H9 (cell line): Measurements from ENCODE around the gene KRT86. TPM values are rescaled to one million over a fixed set of nuclear protein-coding genes. Genes with fewer than 3 reads are reported as not detected.

Experiments used
- DNase-seq: peaks from one replicate; pipeline ENCODE4 v3.0.0-alpha.2; 2017
- H2AFZ ChIP-seq: one replicate; pipeline ENCODE4 v1.6.1; 2013; ENCODE audit warnings: mild to moderate bottlenecking, low read length, control low read depth, moderate library complexity
- H2AK5ac ChIP-seq: 2 replicates; pipeline ENCODE4 v1.6.1; 2013; ENCODE audit warnings: low read length, control low read depth, mixed read lengths; ENCODE audit not compliant: insufficient read length
- H2BK120ac ChIP-seq: one replicate; pipeline ENCODE4 v1.6.1; 2013; ENCODE audit warnings: low read depth, mild to moderate bottlenecking, low read length, control low read depth, inconsistent platforms; ENCODE audit not compliant: poor library complexity, severe bottlenecking
- H2BK12ac ChIP-seq: 2 replicates; pipeline ENCODE4 v1.6.1; 2013; ENCODE audit warnings: low read length, control low read depth, mixed read lengths, low read depth; ENCODE audit not compliant: insufficient read length
- H2BK15ac ChIP-seq: 2 replicates; pipeline ENCODE4 v1.6.1; 2013; ENCODE audit warnings: low read depth, low read length, control low read depth
- H2BK20ac ChIP-seq: one replicate; pipeline ENCODE4 v1.6.1; 2013; ENCODE audit warnings: low read depth, mild to moderate bottlenecking, low read length, control low read depth, inconsistent platforms; ENCODE audit not compliant: poor library complexity, severe bottlenecking
- H2BK5ac ChIP-seq: 2 replicates; pipeline ENCODE4 v1.6.1; 2013; ENCODE audit warnings: low read length, control low read depth, mixed read lengths; ENCODE audit not compliant: insufficient read length
- H3K14ac ChIP-seq: 2 replicates; pipeline ENCODE4 v1.6.1; 2013; ENCODE audit warnings: low read length, control low read depth; ENCODE audit not compliant: insufficient read depth
- H3K18ac ChIP-seq: 2 replicates; pipeline ENCODE4 v1.6.1; 2013; ENCODE audit warnings: low read depth, mild to moderate bottlenecking, mixed read lengths, low read length, control low read depth; ENCODE audit not compliant: insufficient read length
- H3K23ac ChIP-seq: 2 replicates; pipeline ENCODE4 v1.6.1; 2013; ENCODE audit warnings: low read length, control low read depth, mixed read lengths, low read depth; ENCODE audit not compliant: insufficient read length
- H3K23me2 ChIP-seq: 2 replicates; pipeline ENCODE4 v1.6.1; 2013; ENCODE audit warnings: low read depth, mild to moderate bottlenecking, mixed read lengths, low read length, control low read depth; ENCODE audit not compliant: insufficient read length, poor library complexity, severe bottlenecking
- H3K27ac ChIP-seq: 2 replicates; pipeline ENCODE4 v1.5.1; 2013; ENCODE audit warnings: low read length, control low read depth, mixed read lengths, low read depth; ENCODE audit not compliant: insufficient read length
- H3K27me3 ChIP-seq: 2 replicates; pipeline ENCODE4 v1.6.1; 2013; ENCODE audit warnings: low read length, control low read depth, inconsistent platforms; ENCODE audit not compliant: insufficient read depth
- H3K4ac ChIP-seq: 2 replicates; pipeline ENCODE4 v1.6.1; 2013; ENCODE audit warnings: low read depth, mild to moderate bottlenecking, control low read depth, inconsistent platforms, low read length, moderate library complexity
- H3K4me1 ChIP-seq: 2 replicates; pipeline ENCODE4 v1.6.1; 2013; ENCODE audit warnings: low read length, control low read depth, inconsistent platforms; ENCODE audit not compliant: insufficient read depth
- H3K4me2 ChIP-seq: 2 replicates; pipeline ENCODE4 v1.6.1; 2013; ENCODE audit warnings: low read length, control low read depth, mixed read lengths; ENCODE audit not compliant: insufficient read length, insufficient read depth
- H3K56ac ChIP-seq: 2 replicates; pipeline ENCODE4 v1.6.1; 2013; ENCODE audit warnings: low read depth, mild to moderate bottlenecking, mixed read lengths, low read length, control low read depth; ENCODE audit not compliant: insufficient read length
- H3K79me1 ChIP-seq: 2 replicates; pipeline ENCODE4 v1.6.1; 2013; ENCODE audit warnings: low read depth, mild to moderate bottlenecking, moderate library complexity, low read length, control low read depth, inconsistent platforms; ENCODE audit not compliant: insufficient read depth, poor library complexity, severe bottlenecking
- H3K79me2 ChIP-seq: 2 replicates; pipeline ENCODE4 v1.6.1; 2013; ENCODE audit warnings: low read length, control low read depth, inconsistent platforms; ENCODE audit not compliant: insufficient read depth
- H3K9ac ChIP-seq: 2 replicates; pipeline ENCODE4 v1.6.1; 2013; ENCODE audit warnings: low read length, control low read depth, mixed read lengths; ENCODE audit not compliant: insufficient read length; ENCODE audit errors: extremely low read depth
- H3K9me3 ChIP-seq: one replicate; pipeline ENCODE4 v1.6.1; 2013; ENCODE audit warnings: low read depth, low read length, inconsistent platforms; ENCODE audit not compliant: control insufficient read depth
- H3T11ph ChIP-seq: one replicate; pipeline ENCODE4 v1.6.1; 2013; ENCODE audit warnings: mild to moderate bottlenecking, low read length, control low read depth, inconsistent platforms
- H4K20me1 ChIP-seq: one replicate; pipeline ENCODE4 v1.6.1; 2013; ENCODE audit not compliant: control insufficient read depth, insufficient read length, insufficient read depth
- H4K5ac ChIP-seq: 2 replicates; pipeline ENCODE4 v1.6.1; 2013; ENCODE audit warnings: low read depth, mild to moderate bottlenecking, mixed read lengths, low read length, control low read depth; ENCODE audit not compliant: insufficient read length
- H4K8ac ChIP-seq: replicated peaks from 2 replicates; pipeline ENCODE4 v1.6.1; 2013; ENCODE audit warnings: low read length, control low read depth, mixed read lengths, low read depth; ENCODE audit not compliant: insufficient read length
- H4K91ac ChIP-seq: 2 replicates; pipeline ENCODE4 v1.6.1; 2013; ENCODE audit warnings: low read depth, mild to moderate bottlenecking, moderate library complexity, mixed read lengths, low read length, control low read depth; ENCODE audit not compliant: insufficient read length
- H3K27ac Mint-ChIP-seq, 3 experiments: 2 replicates in 2 of 3; 3 replicates in 1 of 3; pipeline ENCODE4 v1.8.0; 2020 to 2021; ENCODE audit warnings: mixed read lengths in 3 of 3, mild to moderate bottlenecking in 1 of 3, moderate library complexity in 1 of 3
- H3K27me3 Mint-ChIP-seq: 2 replicates; pipeline ENCODE4 v1.8.0; 2021; ENCODE audit warnings: low read depth, mild to moderate bottlenecking, moderate library complexity, mixed read lengths
- H3K36me3 Mint-ChIP-seq, 3 experiments: 2 replicates in 2 of 3; 3 replicates in 1 of 3; pipeline ENCODE4 v1.8.0; 2020 to 2021; ENCODE audit warnings: low read depth in 3 of 3, mixed read lengths in 3 of 3; ENCODE audit not compliant: insufficient read depth in 1 of 3
- H3K4me1 Mint-ChIP-seq, 2 experiments: 2 replicates each; pipeline ENCODE4 v1.8.0; 2020; ENCODE audit warnings: mixed read lengths in 2 of 2
- H3K4me3 Mint-ChIP-seq, 2 experiments: 2 replicates in 1 of 2; 3 replicates in 1 of 2; pipeline ENCODE4 v1.8.0; 2020 to 2021; ENCODE audit warnings: mild to moderate bottlenecking in 2 of 2, mixed read lengths in 2 of 2, moderate library complexity in 1 of 2
- H3K9me3 Mint-ChIP-seq, 2 experiments: 2 replicates in 1 of 2; 3 replicates in 1 of 2; pipeline ENCODE4 v1.8.0; 2020; ENCODE audit warnings: mild to moderate bottlenecking in 2 of 2, mixed read lengths in 2 of 2, moderate library complexity in 1 of 2
- CTCF ChIP-seq: fragments of 200-600 bp; sonication (generic); conservative IDR thresholded peaks from 3 replicates; pipeline ENCODE4 v1.8.0; 2021; ENCODE audit warnings: antibody characterized with exemption, mild to moderate bottlenecking
- WGBS: extraction: QIAGEN DNeasy Blood & Tissue Kit; methylation state at CpG from one replicate; pipeline ENCODE4 v1.1.7; 2013; ENCODE audit warnings: missing lambda C conversion rate, low lambda C conversion rate, mixed read lengths; ENCODE audit not compliant: insufficient read length; ENCODE audit errors: extremely low coverage; 5-methylcytosine and 5-hydroxymethylcytosine counted together
- total RNA-seq: library from RNA; stranded (reverse); gene quantifications from 2 replicates; pipeline ENCODE4 v1.2.1, GENCODE V29; 2021

KRT86 gene
- total RNA-seq, 1 experiment from 2014 or later: not detected

- H3K27me3 Mint-ChIP-seq: peaks cover 4% of the 10 kb centered on the region
- H3K23me2 ChIP-seq: no peaks in the 10 kb centered on the region
- no peak overlapping the region for H2BK5ac ChIP-seq
- no CpG with 5 or more reads among the region's 2 CpGs for WGBS
- no peak overlapping the region for H2AFZ ChIP-seq
- no peaks in the 10 kb centered on the region for H3K4me1 ChIP-seq
- no peaks in the 10 kb centered on the region for H3K79me1 ChIP-seq
- no peak for DNase-seq
- no peak overlapping the region for H4K5ac ChIP-seq
- no peak overlapping the region for H3K4me2 ChIP-seq
- no peaks in the 10 kb centered on the region for H3K9me3 ChIP-seq
- H2BK20ac ChIP-seq: no peak overlapping the region
- no peaks in the 10 kb centered on the region for H3K79me2 ChIP-seq
- no peak overlapping the region for H3K9ac ChIP-seq
- TF ChIP-seq CTCF: no peak
- no peaks in the 10 kb centered on the region for H3K36me3 Mint-ChIP-seq
- H3T11ph ChIP-seq: no peak overlapping the region
- no peak overlapping the region for H2BK12ac ChIP-seq
- no peak overlapping the region for H2AK5ac ChIP-seq
- H3K27me3 ChIP-seq: no peaks in the 10 kb centered on the region; the same call in 1 of the 2 replicates
- no peak overlapping the region for H3K27ac ChIP-seq
- H3K4me1 Mint-ChIP-seq: peaks cover 6% of the 10 kb centered on the region in 2 experiments; a peak in 3 of 4 replicates
- H4K8ac ChIP-seq: no peak overlapping the region
- H4K20me1 ChIP-seq: no peaks in the 10 kb centered on the region
- no peak overlapping the region for H4K91ac ChIP-seq
- no peak overlapping the region for H3K18ac ChIP-seq
- no peak overlapping the region for H2BK15ac ChIP-seq
- no peak overlapping the region for H3K4ac ChIP-seq
- H3K14ac ChIP-seq: no peak overlapping the region
- H3K27ac Mint-ChIP-seq: no peak overlapping the region
- no peak overlapping the region for H3K23ac ChIP-seq
- no peak overlapping the region for H2BK120ac ChIP-seq
- no peaks in the 10 kb centered on the region; a peak in 1 of 5 replicates for H3K9me3 Mint-ChIP-seq
- no peak overlapping the region for H3K4me3 Mint-ChIP-seq
- H3K56ac ChIP-seq: no peak overlapping the region
Observed at GRCh38 chr12:52285172-52285745, 10.8 kb downstream of the KRT86 start.
